GM12874 (cell line): ENCODE measurements around the gene YPEL3.

Source experiments
- TF ChIP-seq, protein P1 (sequence below): IDR thresholded peaks from 2 replicates; pipeline ENCODE4 v1.5.1; 2011; ENCODE audit warnings: low read depth, mild to moderate bottlenecking, control low read depth, low read length, moderate library complexity; ENCODE audit not compliant: insufficient read depth

Gene YPEL3, protein sequence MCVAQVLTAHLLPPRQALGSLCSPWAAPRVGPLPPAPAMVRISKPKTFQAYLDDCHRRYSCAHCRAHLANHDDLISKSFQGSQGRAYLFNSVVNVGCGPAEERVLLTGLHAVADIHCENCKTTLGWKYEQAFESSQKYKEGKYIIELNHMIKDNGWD

DNA sequence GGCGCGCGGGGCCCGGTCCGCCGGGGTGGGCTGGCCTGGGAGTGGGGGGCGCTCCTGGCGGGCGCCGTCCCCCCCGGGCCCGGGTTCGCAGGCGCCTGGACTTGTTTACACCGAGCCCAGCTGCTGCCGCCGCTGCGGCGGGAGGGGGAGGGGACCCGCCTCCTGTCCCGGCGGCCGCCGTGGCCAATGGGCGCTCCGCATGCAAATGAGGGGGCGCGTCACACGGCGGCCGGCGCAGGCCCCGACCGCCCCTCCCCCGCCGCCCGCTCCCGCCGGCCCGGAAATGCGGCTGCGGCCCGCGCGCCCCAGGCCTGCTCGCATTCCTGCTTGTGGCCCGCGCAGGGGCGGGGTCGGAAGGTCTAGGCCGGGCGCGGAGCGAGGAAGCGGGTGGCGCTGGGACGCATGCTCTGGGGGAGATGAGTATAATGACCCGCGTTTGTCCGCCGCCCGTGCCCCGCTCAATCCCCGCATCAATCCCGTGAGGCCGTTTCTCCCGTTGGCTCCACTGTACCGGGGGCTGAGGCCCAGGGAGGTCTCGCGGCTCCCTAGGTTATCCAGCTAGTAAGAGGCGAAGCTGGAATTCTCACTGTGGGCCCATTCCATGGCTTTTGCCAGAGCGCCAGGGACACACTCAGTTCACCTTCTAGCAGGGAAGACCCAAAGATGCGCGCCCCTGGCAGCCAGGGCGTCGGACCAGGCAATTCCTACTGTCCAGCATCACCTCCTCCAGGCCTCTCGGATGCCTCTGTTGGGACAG, at the start of gene YPEL3:
YPEL3 (minus strand) TSS at position 109 of the 757 bp plus-strand sequence. CDS start 731 bp downstream, outside the sequence.
- TF ChIP-seq, protein P1, sequence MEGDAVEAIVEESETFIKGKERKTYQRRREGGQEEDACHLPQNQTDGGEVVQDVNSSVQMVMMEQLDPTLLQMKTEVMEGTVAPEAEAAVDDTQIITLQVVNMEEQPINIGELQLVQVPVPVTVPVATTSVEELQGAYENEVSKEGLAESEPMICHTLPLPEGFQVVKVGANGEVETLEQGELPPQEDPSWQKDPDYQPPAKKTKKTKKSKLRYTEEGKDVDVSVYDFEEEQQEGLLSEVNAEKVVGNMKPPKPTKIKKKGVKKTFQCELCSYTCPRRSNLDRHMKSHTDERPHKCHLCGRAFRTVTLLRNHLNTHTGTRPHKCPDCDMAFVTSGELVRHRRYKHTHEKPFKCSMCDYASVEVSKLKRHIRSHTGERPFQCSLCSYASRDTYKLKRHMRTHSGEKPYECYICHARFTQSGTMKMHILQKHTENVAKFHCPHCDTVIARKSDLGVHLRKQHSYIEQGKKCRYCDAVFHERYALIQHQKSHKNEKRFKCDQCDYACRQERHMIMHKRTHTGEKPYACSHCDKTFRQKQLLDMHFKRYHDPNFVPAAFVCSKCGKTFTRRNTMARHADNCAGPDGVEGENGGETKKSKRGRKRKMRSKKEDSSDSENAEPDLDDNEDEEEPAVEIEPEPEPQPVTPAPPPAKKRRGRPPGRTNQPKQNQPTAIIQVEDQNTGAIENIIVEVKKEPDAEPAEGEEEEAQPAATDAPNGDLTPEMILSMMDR = no peak

DNA sequence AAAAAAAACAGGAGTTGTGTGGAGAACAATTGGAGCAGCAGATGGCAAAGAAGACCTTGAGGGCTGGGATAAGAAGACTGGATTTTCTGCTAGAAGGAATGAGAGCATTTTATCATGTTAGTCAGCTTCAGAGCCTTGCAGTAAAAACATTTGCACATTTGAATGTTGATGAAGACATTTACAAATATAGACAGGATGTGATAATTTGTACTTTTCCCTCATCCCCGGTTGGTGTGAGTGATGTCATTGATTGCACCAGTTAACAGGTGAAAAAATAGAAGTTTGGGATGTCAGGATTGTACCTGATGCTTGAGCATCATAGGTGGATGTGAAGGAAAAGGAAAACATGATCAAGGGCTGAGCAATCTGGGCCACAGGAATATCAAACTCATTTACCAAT, 49.6 kb upstream of the YPEL3 start:
- TF ChIP-seq, protein P1 = no peak

DNA sequence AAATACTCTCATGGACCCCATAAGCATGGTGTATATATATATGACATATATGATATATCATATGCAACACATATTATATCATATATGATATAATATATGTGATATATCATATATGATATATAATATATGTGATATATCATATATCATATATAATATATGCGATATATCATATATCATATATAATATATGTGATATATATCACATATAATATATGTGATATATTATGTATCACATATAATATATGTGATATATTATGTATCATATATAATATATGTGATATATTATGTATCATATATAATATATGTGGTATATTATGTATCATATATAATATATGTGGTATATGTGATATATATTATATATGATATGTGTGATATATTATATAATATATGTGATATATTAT, 48.9 kb upstream of the YPEL3 start:
- TF ChIP-seq, protein P1 = no peak

DNA sequence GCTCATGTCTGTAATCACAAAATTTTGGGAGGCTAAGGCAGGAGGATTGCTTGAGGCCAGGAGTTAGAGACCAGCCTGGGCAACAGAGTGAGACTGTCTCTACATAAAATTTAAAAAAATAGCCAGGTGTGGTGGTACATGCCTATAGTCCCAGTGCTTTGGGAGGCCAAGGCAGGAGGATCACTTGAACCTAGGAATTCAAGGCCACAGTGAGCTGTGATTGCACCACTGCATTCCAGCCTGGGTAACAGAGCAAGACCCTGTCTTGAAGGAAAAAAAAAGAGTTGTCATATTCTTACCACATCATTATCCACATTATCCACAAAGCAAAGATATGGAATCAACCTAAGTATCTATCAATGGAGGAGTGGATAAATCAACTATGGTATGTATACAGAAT, 48.0 kb upstream of the YPEL3 start:
- TF ChIP-seq, protein P1 = no peak

DNA sequence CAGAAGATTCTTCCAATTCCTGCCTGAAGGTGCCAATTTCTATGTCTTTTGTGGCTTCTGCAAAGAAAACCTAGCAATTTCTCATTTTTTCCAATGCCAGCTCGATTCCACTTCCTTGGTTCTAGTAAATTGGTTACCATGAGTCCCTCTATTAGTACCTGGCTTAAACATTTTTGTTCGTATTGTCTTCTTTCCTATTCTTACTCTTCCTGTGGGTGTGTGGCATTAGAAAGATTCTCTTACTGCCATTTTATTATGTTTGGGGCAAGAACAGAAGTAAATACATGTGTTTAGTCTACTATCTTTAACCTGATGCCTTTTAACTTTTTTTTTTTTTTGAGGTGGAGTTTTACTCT, 47.3 kb upstream of the YPEL3 start:
- TF ChIP-seq, protein P1 = no peak

DNA sequence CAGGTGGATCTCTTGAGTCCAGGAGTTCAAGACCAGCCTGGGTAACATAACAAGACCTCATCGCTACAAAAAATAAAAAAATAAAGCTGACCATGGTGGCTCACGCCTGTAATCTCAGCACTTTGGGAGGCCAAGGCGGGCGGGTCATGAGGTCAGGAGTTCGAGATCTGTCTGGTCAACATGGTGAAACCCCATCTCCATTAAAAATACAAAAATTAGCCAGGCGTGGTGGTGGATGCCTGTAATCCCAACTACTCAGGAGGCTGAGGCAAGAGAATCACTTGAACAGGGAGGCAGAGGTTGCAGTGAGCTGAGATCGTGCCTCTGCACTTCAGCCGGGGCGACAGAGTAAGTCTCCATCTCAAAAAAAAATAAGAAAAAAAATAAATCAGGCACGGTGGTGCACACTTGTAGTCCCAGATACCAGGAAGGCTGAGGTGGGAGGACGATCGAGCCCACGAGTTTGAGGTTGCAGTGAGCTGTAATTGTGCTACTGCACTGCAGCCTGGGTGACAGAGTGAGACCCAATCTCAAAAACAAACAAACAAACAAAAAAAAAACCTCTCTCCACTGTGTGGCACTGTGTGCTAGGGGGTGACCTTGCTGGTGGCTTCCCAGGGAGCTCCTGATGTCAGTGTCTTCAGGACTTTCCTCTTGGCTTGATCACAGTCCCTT, 46.8 kb upstream of the YPEL3 start:
- TF ChIP-seq, protein P1 = peak; percentile 36

DNA sequence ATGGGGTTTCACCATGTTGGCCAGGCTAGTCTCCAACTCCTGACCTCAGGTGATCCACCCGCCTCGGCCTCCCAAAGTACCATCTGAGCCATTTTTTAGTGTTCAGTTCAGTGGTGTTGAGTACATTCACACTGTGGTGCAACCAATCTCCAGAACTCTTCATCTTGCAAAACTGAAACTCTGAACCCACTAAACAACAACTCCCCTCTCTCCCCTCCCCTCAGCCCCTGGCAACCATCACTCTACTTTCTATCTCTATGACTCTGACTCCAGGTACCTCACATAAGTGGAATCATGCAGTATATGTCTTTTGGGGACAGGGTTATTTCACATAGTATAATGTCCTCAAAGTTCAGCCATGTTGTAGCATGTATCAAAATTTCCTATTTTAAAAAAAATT, 45.7 kb upstream of the YPEL3 start:
- TF ChIP-seq, protein P1 = no peak
